HL-60/S4 (cell line): ENCODE measurements around the gene RPS6KB2.

Source experiments
- in situ Hi-C: fragments of 300-500 bp; cut with MboI; formaldehyde crosslinking; loops from 2 replicates; pipeline ENCODE4 v1.14.3; 2022; ENCODE audit warnings: low sequenced_read_pairs

Gene RPS6KB2

GRCh38 chr11:67441098-67441563, 12.8 kb downstream of the RPS6KB2 start:
- in situ Hi-C loops, result no loop called here

DNA sequence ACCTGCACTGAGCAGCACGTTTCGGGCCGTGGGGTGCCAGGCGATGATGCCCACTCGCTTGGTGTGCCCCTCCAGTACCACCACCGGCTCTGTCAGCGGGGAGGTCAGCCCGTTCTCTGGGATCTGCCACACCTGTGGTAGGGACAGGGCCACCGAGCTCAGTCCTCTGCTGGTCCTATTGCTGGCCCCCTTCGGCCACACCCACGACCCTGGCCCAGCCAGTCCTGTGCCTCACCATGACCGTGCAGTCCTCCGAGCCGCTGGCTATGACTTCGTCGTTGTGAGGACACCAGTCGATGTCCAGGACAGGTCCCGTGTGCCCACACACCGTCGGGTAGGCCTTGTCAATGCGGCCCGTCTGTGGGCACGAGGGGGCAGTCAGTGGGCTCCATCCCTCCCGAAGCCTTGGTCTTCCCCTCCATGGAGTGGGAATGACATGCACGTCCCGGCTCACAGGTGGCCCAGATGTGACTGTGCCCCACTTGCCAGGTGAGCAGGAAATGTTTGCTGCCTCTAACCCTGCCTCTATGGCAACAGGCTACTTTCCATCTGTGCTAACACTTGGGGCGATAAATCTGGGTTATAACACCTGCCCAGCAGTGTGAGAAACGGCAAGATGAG, 13.5 kb downstream of the RPS6KB2 start:
- in situ Hi-C loops, result no loop called here

- in situ Hi-C loops, result no loop called here
Observed at GRCh38 chr11:67442504-67443404, 14.5 kb downstream of the RPS6KB2 start.

DNA sequence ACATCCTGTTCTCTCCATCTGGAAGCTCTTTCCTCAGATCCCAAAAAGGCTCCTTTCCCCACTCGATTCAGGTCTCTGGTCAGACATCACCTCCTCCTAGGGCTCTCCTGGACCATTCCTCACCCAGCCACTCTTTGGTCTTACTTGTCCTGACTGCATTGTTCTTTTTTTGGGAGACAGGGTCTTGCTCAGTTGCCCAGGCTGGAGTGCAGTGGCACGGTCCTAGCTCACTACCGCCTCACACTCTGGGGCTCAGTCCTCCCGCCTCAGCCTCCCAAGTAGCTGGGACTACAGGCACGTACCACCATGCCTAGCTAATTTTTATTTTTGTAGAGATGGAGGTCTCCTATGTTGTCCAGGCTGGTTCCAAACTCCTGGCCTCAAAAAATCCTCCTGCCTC, 17.2 kb downstream of the RPS6KB2 start:
- in situ Hi-C loops, result no loop called here

- in situ Hi-C loops, result no loop called here
Observed at GRCh38 chr11:67448220-67448609, 19.9 kb downstream of the RPS6KB2 start.

- in situ Hi-C loops, result no loop called here
Observed at GRCh38 chr11:67449116-67449844, 21.0 kb downstream of the RPS6KB2 start.

GRCh38 chr11:67450796-67451657, 22.7 kb downstream of the RPS6KB2 start:
- in situ Hi-C loops, result no loop called here

- in situ Hi-C loops, result no loop called here
Observed at GRCh38 chr11:67451658-67451976, 23.3 kb downstream of the RPS6KB2 start.

DNA sequence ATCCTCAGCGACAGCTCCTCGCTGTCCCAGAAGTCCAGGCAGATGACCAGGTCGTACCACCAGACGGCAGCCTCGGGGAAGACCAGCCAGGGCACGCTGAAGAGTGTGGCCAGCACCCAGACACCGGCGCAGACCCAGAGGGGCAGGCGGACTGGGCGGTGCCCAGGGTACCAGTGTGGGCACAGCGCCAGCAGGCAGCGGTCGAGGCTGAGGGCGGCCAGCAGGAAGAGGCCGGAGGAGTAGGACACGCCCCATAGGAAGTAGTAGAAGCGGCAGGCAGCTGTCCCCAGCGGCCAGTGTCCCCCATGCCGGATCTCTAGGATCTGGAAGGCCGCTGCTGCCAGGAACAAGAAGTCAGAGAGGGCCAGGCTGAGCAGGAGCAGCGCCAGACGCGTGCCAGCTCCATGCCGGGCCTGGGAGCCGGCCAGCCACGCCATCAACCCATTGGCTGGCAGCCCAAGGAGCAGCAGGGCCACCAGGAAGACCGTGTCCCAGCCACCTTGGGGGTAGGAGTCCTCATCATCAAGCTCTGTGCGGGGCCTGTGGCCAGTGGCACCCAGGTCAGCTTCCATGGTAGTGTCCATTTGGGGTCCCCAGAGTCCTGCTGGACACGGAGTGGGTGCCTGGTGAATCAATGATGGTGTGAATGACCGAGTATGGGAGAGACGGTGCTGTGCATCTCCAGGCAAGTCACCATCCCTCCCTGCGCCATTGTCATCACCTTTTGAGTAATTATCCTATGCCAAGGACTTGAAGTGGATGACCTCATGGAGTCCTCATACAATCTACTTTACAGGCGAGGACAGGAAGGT, 24.1 kb downstream of the RPS6KB2 start, which contains the start of gene GPR152:
Gene GPR152 (minus strand): TSS at position 589 of the 812 bp plus-strand sequence. CDS start 5 bp downstream, at position 584.
- in situ Hi-C loops, result no loop called here

- in situ Hi-C loops, result no loop called here
Observed at GRCh38 chr11:67453816-67454732, 25.8 kb downstream of the RPS6KB2 start.

GRCh38 chr11:67455054-67455453, 26.8 kb downstream of the RPS6KB2 start, which contains the start of gene CABP4:
CABP4 (plus strand) TSS chr11:67455354; CDS start chr11:67455424, 70 bp downstream.
- in situ Hi-C loops, result no loop called here

DNA sequence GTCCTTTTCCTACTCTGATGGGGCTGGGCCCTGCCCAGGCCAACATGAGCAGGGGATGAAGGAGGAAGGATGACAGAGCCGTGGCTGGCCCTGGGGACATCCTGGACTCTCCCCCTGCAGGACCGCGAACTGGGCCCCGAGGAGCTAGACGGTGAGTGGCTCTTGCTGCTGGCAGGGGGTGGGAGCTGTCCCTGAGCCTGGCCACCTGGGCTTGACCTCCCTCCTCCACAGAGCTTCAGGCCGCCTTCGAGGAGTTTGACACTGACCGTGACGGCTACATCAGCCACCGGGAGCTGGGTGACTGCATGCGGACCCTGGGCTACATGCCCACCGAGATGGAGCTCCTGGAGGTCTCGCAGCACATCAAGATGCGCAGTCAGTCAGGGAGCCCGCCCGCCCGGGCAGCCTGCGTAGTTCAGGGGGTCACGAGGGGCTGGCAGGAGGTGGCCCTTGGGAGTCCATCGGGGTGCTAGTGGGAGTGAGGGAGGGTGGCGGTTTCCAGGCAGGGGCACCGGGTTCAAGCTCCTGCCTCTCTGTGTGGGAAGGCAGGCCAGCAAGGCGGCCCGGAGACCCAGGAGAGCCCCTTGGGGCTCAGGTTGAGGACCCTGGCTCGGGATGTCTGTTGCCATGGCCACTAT, 27.9 kb downstream of the RPS6KB2 start:
- in situ Hi-C loops, result no loop called here

DNA sequence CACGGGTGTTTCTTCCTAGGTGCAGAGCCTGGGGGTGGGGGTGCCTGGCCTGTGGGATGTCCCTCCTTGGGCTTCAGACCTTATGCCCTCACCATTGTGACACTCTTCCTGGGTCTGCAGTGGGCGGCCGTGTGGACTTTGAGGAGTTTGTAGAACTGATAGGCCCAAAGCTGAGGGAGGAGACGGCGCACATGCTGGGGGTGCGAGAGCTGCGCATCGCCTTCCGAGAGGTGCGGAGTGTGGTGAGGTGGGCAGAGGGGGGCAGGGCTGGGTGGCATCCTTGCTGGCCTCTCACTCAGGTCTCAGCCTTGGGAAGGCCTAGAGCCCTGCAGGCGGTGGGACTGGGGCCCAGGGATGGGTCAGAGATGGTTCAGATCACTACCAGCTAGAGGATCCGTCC, 29.2 kb downstream of the RPS6KB2 start:
- in situ Hi-C loops, result no loop called here

- in situ Hi-C loops, result no loop called here
Observed at GRCh38 chr11:67458266-67458665, 30.0 kb downstream of the RPS6KB2 start.

DNA sequence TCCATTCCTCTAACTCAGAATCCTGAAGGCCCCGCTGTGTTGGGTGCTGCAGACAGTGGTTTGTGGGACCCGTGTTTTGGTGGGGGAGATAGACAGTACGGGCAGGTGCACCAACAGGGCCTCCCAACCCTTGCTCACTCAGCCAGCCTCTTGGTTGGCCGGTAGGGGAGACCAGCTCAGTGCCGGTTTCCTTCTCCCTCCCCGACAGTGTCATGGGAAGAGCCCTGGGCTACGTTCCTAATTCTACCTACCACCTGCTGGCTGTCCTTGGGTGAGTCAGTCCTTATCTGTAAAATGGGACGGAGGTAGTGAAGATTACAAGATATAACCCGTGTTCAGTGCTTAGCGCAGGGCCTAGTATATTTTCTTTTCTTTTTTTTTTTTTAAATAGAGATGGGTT, 34.9 kb downstream of the RPS6KB2 start:
- in situ Hi-C loops, result no loop called here

DNA sequence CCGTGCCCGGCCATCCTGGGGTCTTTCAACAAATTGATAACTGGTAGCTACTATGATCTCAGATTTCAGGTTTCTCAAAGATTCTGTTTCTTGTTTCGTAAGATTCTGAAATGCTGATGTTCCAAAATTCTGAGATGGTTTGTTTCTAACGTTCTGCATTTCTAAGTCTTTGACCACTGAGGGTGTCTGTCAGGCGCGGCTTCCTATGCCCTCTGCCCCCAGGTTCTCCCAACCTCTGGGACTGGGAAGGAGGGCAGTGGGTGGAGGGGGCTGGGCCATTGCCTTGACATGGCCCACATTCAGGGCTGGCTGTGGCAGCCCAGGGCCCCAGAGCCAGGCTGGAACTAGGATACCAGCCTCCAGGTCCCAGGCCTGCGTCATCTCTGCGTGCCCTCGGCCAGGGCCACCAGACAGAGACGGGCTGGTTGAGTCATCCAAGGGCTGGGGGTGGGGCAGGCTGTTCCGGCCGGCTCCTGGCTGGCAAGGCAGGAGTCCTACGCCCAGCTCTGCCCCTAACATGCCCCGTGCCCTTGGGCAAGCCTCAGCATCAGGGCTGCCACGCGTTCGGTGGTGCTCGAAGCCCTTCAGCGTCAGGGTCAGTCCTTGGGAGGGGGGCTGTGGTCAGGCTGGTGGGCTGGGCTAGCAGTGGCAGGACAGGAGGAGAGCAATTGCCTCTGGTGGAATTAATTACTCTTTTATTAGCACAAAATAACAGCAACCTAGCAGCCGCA, 35.6 kb downstream of the RPS6KB2 start:
- in situ Hi-C loops, result no loop called here

GRCh38 chr11:67464411-67465188, 36.3 kb downstream of the RPS6KB2 start:
- in situ Hi-C loops, result no loop called here
